Neuron (in vitro differentiated cells): ENCODE results near the gene RC3H2.
A peak's percentile ranks its signal among the peaks of the same experiment; 100 is the strongest.
"Not testable (repeated sequence)": the region's sequence is repeated elsewhere in the genome, so short reads cannot be mapped to it uniquely, and the experiment has no call there.

Experiments used
- H2AFZ ChIP-seq: one replicate; pipeline ENCODE4 v1.6.1; 2013; ENCODE audit warnings: low read depth, mild to moderate bottlenecking, inconsistent platforms, low read length, moderate library complexity
- H3K27me3 ChIP-seq: one replicate; pipeline ENCODE4 v1.6.1; 2013; ENCODE audit warnings: low read length; ENCODE audit not compliant: insufficient read depth
- H3K36me3 ChIP-seq: one replicate; pipeline ENCODE4 v1.6.1; 2013; ENCODE audit warnings: low read length; ENCODE audit not compliant: insufficient read depth
- H3K4me1 ChIP-seq: one replicate; pipeline ENCODE4 v1.6.1; 2013; ENCODE audit warnings: low read length; ENCODE audit not compliant: insufficient read depth
- H3K4me3 ChIP-seq: 2 replicates; pipeline ENCODE4 v1.5.1; 2013; ENCODE audit warnings: mild to moderate bottlenecking, low read length, moderate library complexity
- H3K9me3 ChIP-seq: one replicate; pipeline ENCODE4 v1.6.1; 2013; ENCODE audit warnings: low read length

Gene RC3H2

DNA sequence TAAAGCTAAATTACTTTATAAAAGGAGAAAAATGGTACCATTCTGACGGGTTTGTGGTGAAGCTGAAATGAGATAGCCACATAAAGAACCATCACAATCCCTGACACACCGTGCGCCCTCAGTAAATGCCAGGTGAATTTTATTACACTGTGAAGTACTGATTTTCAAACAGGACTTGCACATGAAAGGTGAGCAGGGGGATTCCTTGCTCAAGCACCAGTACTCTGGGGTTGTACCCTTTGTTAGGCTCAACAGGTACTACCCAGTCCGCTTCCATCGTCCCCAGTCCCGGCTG is 35.2 kb upstream of the RC3H2 start:
- peak overlapping the region; percentile 42 for H3K4me3 ChIP-seq
- H3K27me3 ChIP-seq, result no peaks in the 10 kb centered on the region
- H3K9me3 ChIP-seq, result no peaks in the 10 kb centered on the region
- peak overlapping the region; percentile 0 for H2AFZ ChIP-seq
- H3K4me1 ChIP-seq, result peaks cover 15% of the 10 kb centered on the region
- H3K36me3 ChIP-seq, result peaks cover 17% of the 10 kb centered on the region

DNA sequence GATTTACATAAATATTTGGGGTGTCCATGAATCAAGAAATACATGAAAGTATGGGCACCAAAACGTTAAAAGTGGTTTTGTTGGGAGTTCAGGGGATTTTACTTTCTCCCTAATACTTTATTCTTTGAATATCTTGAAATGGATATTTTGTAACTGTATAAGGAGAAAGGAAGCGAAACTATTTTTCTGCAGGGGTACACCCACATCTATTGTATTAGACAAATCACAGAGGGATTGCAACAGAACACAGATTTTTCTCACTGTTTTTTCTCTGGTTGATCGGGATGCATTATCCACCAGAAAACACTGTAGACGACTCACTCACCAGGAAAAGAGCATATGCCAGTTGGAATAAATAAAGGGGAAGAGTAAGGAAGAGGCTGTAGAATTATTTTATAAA is 34.4 kb upstream of the RC3H2 start:
- H3K27me3 ChIP-seq, result no peaks in the 10 kb centered on the region
- no peaks in the 10 kb centered on the region for H3K9me3 ChIP-seq
- peaks cover 17% of the 10 kb centered on the region for H3K36me3 ChIP-seq
- no peak overlapping the region for H3K4me3 ChIP-seq
- H3K4me1 ChIP-seq, result peaks cover 15% of the 10 kb centered on the region
- H2AFZ ChIP-seq, result no peak overlapping the region

DNA sequence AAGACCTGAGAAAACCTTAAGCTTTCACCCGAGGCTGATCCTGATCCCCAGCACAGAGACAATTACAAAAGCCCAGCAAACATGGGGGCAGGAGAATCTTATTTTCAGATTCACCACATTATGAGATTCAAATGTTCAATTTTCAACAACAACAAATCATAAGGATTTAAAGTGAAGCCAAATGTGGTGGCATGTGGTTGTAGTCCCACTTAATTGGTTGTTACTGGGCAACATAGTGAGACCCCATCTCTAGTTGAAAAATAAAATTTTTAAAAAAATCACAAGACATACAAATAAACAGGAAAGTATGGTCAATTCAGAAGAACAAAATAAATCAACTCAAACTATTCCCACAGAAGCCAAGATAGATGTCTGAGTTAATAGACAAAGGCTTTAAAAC is 31.7 kb upstream of the RC3H2 start:
- Histone ChIP-seq H3K9me3 (no peaks in the 10 kb centered on the region), H2AFZ (no peak overlapping the region), H3K4me1 (peaks cover 15% of the 10 kb centered on the region), H3K27me3 (no peaks in the 10 kb centered on the region), H3K36me3 (peaks cover 14% of the 10 kb centered on the region), H3K4me3 (no peak overlapping the region)

DNA sequence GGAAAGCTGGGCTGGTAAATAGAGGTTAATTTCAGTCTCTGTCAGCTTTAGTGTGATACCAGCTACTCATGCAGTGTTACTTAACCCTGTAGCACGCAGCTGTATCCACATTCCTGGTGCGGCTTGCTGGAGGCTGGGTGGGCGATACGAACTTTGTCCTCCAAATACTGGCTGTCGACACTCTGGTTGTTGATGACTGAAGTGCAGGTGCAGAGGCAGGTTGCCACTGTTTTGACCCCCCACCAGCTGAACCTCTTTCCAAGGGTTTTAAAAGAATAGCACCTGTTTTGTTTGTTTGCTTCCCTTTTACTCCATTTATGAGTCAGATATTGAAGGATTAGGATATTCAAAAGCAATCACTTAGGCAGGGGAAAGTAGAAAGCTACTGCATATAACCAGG is 31.3 kb upstream of the RC3H2 start:
- H3K27me3 ChIP-seq, result no peaks in the 10 kb centered on the region
- H3K4me3 ChIP-seq, result no peak overlapping the region
- peaks cover 14% of the 10 kb centered on the region for H3K36me3 ChIP-seq
- H3K4me1 ChIP-seq, result peaks cover 13% of the 10 kb centered on the region
- H3K9me3 ChIP-seq, result no peaks in the 10 kb centered on the region
- no peak overlapping the region for H2AFZ ChIP-seq

DNA sequence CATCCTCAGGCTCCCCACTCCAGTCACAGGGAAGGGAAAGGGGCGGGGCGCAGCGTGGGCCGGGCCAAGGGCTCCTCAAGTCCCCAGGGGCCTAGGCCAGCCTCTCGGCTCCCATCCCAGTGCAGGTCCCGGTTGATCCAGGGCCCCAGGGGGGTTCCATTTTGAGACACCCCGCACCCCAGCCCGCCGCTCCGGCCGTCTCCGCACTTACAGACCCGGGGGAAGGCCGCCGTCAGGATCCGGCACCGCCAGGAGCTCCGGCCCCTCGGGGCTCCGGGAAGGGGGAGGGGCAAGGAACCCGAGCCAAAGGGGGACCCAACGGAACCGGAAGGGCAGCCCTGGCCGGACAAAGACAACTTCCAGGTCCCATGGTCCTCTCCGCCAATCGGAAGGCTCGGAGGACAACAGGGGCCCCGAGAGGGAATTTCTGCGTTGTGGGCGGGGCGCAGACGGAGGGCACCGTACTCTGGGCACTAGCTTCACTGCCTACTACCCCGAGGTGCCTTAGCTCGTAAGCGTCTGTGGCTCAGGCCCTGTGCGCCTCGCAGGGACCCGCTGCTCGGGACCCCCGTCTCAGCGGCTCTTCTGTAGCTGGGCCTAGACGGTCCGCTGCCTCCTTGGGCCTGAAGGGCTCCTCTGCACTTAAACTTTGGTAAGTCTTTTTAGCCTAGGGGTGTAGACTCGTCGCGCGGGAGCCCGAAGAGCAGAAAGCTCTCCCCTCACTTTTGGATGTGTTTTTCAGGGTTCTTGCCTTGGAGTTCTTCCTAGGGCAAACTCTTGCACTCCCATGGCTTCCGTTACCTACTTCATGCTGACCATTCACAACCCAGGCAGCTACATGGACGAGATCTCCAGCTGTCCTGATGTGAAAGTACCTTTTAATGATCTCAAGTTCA is 26.3 kb upstream of the RC3H2 start, which contains the start of gene ZBTB26:
TSS of gene ZBTB26 (minus strand) at position 287 of the 896 bp plus-strand sequence. CDS start 11,578 bp downstream, outside the sequence.
- no peaks in the 10 kb centered on the region for H3K27me3 ChIP-seq
- H3K36me3 ChIP-seq, result peaks cover 6% of the 10 kb centered on the region
- H3K9me3 ChIP-seq, result no peaks in the 10 kb centered on the region
- peaks cover 21% of the 10 kb centered on the region for H3K4me1 ChIP-seq
- H3K4me3 ChIP-seq, result peak within 1 kb of the TSS; percentile 89
- peak within 1 kb of the TSS; percentile 35 for H2AFZ ChIP-seq

DNA sequence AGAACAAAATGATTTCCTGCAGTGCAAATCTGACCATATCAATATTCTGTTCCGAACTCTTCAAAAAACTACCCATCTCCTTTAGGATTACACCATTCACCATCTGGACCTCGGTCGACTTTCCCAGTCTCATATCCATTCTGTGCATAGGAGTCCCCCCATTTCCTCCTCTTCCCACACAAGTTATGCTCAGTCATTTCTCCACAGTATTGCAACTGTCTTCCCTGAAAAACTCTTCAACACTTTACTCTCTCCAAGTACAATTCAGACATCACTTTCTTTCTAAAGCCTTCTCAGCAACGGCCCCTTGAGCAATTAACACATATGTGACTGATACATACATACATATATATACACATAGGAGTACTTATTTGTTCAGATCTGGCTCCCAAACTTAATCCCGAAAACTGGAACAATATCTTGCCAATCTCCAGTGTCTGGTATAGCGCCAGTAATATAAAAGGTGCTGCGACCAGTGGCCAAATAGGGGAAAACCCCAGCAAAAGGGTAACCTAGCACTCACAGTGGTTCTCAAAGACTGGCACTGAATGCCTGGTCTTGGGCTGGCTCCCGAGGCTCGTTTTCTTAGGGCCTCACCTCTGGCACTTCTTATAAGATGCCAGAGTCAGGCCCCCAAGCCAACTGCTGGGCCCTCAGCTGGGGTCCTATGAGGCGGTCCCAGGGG is 25.5 kb upstream of the RC3H2 start:
- H3K4me3 ChIP-seq, result peak overlapping the region; percentile 89
- peaks cover 21% of the 10 kb centered on the region for H3K4me1 ChIP-seq
- H3K36me3 ChIP-seq, result peaks cover 4% of the 10 kb centered on the region
- H2AFZ ChIP-seq, result peak overlapping the region; percentile 35
- H3K9me3 ChIP-seq, result no peaks in the 10 kb centered on the region
- no peaks in the 10 kb centered on the region for H3K27me3 ChIP-seq

DNA sequence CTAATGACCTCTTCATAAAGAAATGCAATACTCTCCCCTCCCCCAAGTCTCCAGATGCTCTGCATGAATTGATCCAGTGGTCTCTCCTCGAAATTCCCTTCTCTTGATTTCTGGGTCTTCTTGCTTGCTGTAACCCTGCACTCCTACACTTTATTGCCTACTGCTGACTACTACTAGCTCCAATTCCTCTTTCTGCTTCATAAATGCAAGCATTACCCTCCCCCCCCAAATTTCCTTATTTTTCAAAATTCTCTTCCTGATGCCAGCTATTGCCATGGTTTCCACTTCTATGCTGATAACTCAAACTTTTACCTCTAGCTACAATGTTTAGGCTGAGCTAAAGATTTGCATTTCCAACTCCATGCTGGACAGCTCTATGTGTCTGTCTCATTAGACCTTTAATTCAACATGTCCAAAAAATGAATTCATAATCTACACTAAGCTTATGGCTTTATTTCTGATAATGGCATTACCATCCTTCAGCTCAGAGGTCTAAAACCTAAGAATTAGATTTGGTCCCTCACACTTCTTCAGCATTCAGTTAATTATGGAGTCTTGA is 24.7 kb upstream of the RC3H2 start:
- Histone ChIP-seq H3K36me3 (peaks cover 5% of the 10 kb centered on the region), H3K27me3 (no peaks in the 10 kb centered on the region), H2AFZ (no peak overlapping the region), H3K9me3 (no peaks in the 10 kb centered on the region), H3K4me3 (peak overlapping the region; percentile 89), H3K4me1 (peaks cover 21% of the 10 kb centered on the region)

DNA sequence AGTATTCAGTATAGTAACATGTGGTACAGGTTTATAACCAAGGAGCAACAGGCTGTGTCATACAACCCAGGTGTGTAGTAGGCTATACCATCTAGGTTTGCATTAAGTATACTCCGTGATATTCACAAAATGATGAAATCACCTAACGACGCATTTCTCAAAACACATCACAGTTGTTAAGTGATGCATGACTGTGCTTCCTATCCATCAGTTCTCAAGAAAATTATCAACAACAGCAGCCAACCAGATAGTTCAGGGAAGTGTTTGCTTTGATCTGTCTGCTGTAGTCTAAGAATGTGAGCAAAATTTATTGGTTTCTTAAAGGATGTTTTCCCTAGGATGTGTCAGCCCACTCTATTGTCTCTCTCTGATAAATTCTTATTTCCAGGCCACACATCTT is 18.8 kb upstream of the RC3H2 start:
- H3K27me3 ChIP-seq, result no peaks in the 10 kb centered on the region
- H2AFZ ChIP-seq, result no peak overlapping the region
- H3K9me3 ChIP-seq, result no peaks in the 10 kb centered on the region
- peaks cover 18% of the 10 kb centered on the region for H3K36me3 ChIP-seq
- no peak overlapping the region for H3K4me3 ChIP-seq
- H3K4me1 ChIP-seq, result peaks cover 11% of the 10 kb centered on the region

DNA sequence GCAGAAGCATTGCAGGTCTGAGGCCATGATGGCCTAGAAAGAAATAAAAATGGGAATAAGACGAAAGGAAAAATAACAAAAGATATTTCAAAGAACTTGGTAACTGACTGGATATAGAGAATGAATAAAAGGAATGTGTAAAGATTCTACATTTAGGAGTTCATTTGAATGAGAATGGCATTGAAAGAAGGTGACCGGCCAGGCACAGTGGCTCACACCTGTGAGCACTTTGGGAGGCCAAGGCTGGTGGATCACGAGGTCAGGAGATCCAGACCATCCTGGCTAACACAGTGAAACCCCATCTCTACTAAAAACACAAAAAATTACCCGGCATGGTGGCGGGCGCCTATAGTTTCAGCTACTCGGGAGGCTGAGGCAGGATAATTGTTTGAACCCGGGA is 17.6 kb upstream of the RC3H2 start:
- H3K36me3 ChIP-seq, result peaks cover 25% of the 10 kb centered on the region
- no peak overlapping the region for H2AFZ ChIP-seq
- H3K27me3 ChIP-seq, result no peaks in the 10 kb centered on the region
- no peaks in the 10 kb centered on the region for H3K9me3 ChIP-seq
- no peak overlapping the region for H3K4me3 ChIP-seq
- H3K4me1 ChIP-seq, result peaks cover 11% of the 10 kb centered on the region

DNA sequence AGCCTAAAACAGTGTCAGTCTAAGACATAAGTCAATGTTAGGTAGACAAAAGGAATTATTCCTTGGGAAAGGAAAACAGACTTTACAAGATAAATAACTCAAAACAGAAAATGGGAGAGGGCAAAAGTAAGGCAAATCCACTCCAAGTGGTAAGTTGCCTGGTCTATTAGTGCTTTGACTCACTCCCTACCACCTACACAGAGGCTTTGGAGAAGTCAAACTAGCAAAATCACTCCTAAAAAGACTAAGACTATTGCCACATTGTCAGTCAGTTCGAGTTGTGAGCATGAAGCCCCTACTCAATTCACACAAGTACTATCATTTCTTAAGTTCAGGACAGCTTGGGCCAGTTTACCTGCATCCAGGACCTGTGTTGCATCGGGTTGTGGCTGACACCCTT is 13.2 kb upstream of the RC3H2 start:
- Histone ChIP-seq H2AFZ (no peak overlapping the region), H3K4me3 (no peak overlapping the region), H3K9me3 (no peaks in the 10 kb centered on the region), H3K27me3 (no peaks in the 10 kb centered on the region), H3K4me1 (peaks cover 11% of the 10 kb centered on the region), H3K36me3 (peaks cover 23% of the 10 kb centered on the region)

DNA sequence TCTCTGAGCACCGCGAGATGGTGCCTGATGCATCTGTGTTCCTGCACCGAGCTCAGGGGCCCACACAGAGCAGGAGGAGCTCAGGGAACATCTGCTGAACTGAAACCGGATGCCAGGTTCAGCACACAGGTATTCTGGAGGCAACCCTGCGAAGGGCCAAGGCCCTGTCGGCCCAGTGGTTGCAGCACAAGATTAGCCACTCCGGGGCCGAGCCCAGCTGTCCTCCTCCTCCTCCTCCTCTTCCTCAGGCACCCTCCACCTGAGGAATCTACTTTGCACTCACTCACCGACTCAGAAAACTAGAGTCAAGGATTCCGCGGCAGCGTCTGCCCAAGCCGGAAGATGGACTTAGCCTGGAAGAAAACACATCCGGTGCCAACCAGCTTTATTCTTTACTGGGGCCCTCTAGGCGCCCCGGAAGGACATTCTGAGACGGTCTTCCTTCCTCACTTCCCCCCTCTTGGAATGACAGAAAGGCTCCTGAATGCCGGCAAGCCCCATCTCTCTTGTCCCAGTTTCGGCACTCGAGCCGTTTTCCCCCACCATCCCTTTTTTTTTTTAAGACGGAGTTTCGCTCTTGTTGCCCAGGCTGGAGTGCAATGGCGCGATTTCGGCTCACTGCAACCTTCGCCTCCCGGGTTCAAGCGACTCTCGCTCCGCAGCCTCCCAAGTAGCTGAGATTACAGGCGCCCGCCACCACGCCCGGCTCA is 8.0 kb upstream of the RC3H2 start, which contains the start of gene ZBTB6:
TSS of gene ZBTB6 (minus strand) at position 360 of the 710 bp plus-strand sequence. CDS start 1,251 bp downstream, outside the sequence.
- no peaks in the 10 kb centered on the region for H3K27me3 ChIP-seq
- peaks cover 27% of the 10 kb centered on the region for H3K36me3 ChIP-seq
- H3K4me3 ChIP-seq, result peak within 1 kb of the TSS; percentile 79
- no peaks in the 10 kb centered on the region for H3K9me3 ChIP-seq
- H3K4me1 ChIP-seq, result peaks cover 17% of the 10 kb centered on the region
- peak within 1 kb of the TSS; percentile 1 for H2AFZ ChIP-seq

DNA sequence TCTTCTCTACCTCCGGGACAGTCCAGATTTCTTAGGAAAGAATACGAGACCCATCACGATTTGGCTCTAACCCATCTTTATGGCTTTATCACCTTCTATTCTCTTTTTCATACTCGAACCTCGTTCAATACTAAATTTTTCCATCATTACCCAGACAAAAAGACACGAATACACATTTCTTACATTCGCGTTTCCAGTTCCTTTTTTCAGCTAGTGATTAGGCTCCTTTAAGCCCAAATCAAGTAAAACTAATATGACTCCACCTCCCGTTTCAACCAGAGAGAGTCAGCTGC is 7.5 kb upstream of the RC3H2 start:
- Histone ChIP-seq H3K4me1 (peaks cover 17% of the 10 kb centered on the region), H3K36me3 (peaks cover 26% of the 10 kb centered on the region), H2AFZ (peak overlapping the region; percentile 1), H3K4me3 (peak overlapping the region; percentile 79), H3K27me3 (no peaks in the 10 kb centered on the region), H3K9me3 (no peaks in the 10 kb centered on the region)

DNA sequence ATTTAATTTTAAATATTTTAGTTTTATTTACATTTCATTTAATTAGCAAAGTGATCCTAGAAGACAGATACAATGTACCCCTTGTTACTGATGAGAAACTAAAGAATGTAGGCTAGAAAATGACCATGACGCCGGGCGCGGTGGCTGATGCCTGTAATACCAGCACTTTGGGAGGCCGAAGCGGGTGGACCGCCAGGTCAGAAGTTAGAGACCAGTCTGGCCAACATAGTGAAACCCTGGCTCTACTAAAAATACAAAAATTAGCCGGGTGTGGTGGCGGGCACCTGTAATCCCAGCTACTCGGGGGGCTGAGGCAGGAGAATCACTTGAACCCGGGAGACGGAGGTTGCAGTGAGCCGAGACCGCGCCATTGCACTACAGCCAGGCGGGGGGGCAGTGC is 963 bp upstream of the RC3H2 start:
- not testable (repeated sequence) for H3K27me3 ChIP-seq, H3K4me1 ChIP-seq, H3K9me3 ChIP-seq, H2AFZ ChIP-seq
- Histone ChIP-seq H3K36me3 (peaks cover 24% of the 10 kb centered on the region), H3K4me3 (peak overlapping the region; percentile 93)
